Left renal pelvis (tissue), 4 donors: ENCODE data around the gene PFDN5. TPM values are rescaled to one million over a fixed set of nuclear protein-coding genes. Genes with fewer than 3 reads are reported as not detected.

ENCODE experiments used
- polyA plus RNA-seq, 4 donors: library from polyadenylated mRNA; unstranded; fragments of 120-200 nt; gene quantifications; one replicate each; pipeline ENCODE4 v1.2.1, GENCODE V29; 2013; ENCODE audit not compliant: insufficient read length in 4 of 4

Gene PFDN5
- polyA plus RNA-seq, 4 donors, result 546 to 729 (median 657) TPM

Other genes with a start within 250 kb of the PFDN5 start
- 100 to 1,000 TPM in 3 of 4 donors, 10 to 100 TPM in 1; 90.5 to 142 (median 127) TPM for gene TNS2, start 245.5 kb upstream of the PFDN5 start, polyA plus RNA-seq
- 10 to 100 TPM; 17.2 to 28.6 (median 19.0) TPM for gene SPRYD3, start 216.2 kb upstream of the PFDN5 start, polyA plus RNA-seq
- gene IGFBP6, start 197.9 kb upstream of the PFDN5 start, polyA plus RNA-seq, result 100 to 1,000 TPM in 1 of 4 donors, 10 to 100 TPM in 3; 14.0 to 241 (median 19.8) TPM
- 1 to 10 TPM in 2 of 4 donors, under 1 TPM in 2; 0.72 to 1.3 (median 1.1) TPM for gene SOAT2, start 192.1 kb upstream of the PFDN5 start, polyA plus RNA-seq
- gene ZNF740, start 114.8 kb upstream of the PFDN5 start, polyA plus RNA-seq, result 10 to 100 TPM; 53.2 to 76.4 (median 67.8) TPM
- 100 to 1,000 TPM in 1 of 4 donors, 10 to 100 TPM in 3; 32.9 to 117 (median 70.5) TPM for gene CSAD, start 114.6 kb upstream of the PFDN5 start, polyA plus RNA-seq
- gene ITGB7, start 88.3 kb upstream of the PFDN5 start, polyA plus RNA-seq, result 1 to 10 TPM in 2 of 4 donors, under 1 TPM in 2; 0.86 to 2.4 (median 1.1) TPM
- gene RARG, start 63.3 kb upstream of the PFDN5 start, polyA plus RNA-seq, result 10 to 100 TPM; 32.3 to 73.8 (median 38.9) TPM
- gene ESPL1, start 27.2 kb upstream of the PFDN5 start, polyA plus RNA-seq, result 10 to 100 TPM in 2 of 4 donors, 1 to 10 TPM in 2; 8.1 to 14.3 (median 9.2) TPM
- 10 to 100 TPM; 37.7 to 56.1 (median 48.6) TPM for gene MYG1, start 4.2 kb downstream of the PFDN5 start, polyA plus RNA-seq
- gene AAAS, start 26.1 kb downstream of the PFDN5 start, polyA plus RNA-seq, result 10 to 100 TPM; 60.7 to 89.4 (median 76.2) TPM
- gene SP7, start 40.8 kb downstream of the PFDN5 start, polyA plus RNA-seq, result under 1 TPM; 0.17 to 0.27 (median 0.24) TPM
- gene SP1, start 84.6 kb downstream of the PFDN5 start, polyA plus RNA-seq, result 10 to 100 TPM; 76.7 to 82.3 (median 79.3) TPM
- under 1 TPM; 0.16 to 0.63 (median 0.53) TPM for gene AMHR2, start 128.3 kb downstream of the PFDN5 start, polyA plus RNA-seq
- gene PRR13, start 146.2 kb downstream of the PFDN5 start, polyA plus RNA-seq, result 100 to 1,000 TPM in 3 of 4 donors, 10 to 100 TPM in 1; 67.9 to 183 (median 175) TPM
- 1,000 to 10,000 TPM in 3 of 4 donors, 100 to 1,000 TPM in 1; 796 to 1,179 (median 1,079) TPM for gene PCBP2, start 156.6 kb downstream of the PFDN5 start, polyA plus RNA-seq
- gene MAP3K12, start 203.9 kb downstream of the PFDN5 start, polyA plus RNA-seq, result 10 to 100 TPM; 21.6 to 36.9 (median 29.9) TPM
- gene TARBP2, start 205.7 kb downstream of the PFDN5 start, polyA plus RNA-seq, result 10 to 100 TPM; 37.4 to 59.6 (median 43.5) TPM
- gene NPFF, start 211.9 kb downstream of the PFDN5 start, polyA plus RNA-seq, result 1 to 10 TPM in 2 of 4 donors, not detected in 2; 1.0 to 1.2 TPM